Stomach (tissue), 9 donors: ENCODE measurements around the gene MDFIC. TPM values are rescaled to one million over a fixed set of nuclear protein-coding genes. Genes with fewer than 3 reads are reported as not detected.

ENCODE experiments used
- DNase-seq, 2 donors: peaks; one replicate each; pipeline versions ENCODE4 v3.0.0 to v3.0.0-alpha.2; 2013 to 2019
- H3K27ac ChIP-seq, 5 donors: fragments of 200-600 bp in 4 of 5; sonication (generic) in 4 of 5; one replicate each; pipeline ENCODE4 v1.5.1; 2013 to 2019; ENCODE audit warnings: mild to moderate bottlenecking in 1 of 5, moderate library complexity in 1 of 5
- H3K27me3 ChIP-seq, 3 donors: fragments of 200-600 bp; sonication (generic); one replicate each; pipeline ENCODE4 v1.5.1; 2017 to 2019; ENCODE audit warnings: mixed run types in 1 of 3
- H3K36me3 ChIP-seq, 4 donors: fragments of 200-600 bp; sonication (generic); 1 replicate in 3 of 4; 2 replicates in 1 of 4; pipeline ENCODE4 v1.5.1; 2016 to 2019
- H3K4me1 ChIP-seq, 4 donors: fragments of 200-600 bp; sonication (generic); one replicate each; pipeline ENCODE4 v1.5.1; 2016 to 2019
- H3K4me3 ChIP-seq, 4 donors: fragments of 200-600 bp; sonication (generic) in 3 of 4; one replicate each; pipeline ENCODE4 v1.5.1; 2016 to 2019; ENCODE audit warnings: mild to moderate bottlenecking in 1 of 4
- H3K9me3 ChIP-seq, 4 donors: fragments of 200-600 bp; sonication (generic); one replicate each; pipeline ENCODE4 v1.5.1; 2016 to 2019
- EP300 ChIP-seq: sonication (generic); formaldehyde crosslinking; IDR thresholded peaks from one replicate; pipeline ENCODE4 v1.6.1; 2017; ENCODE audit warnings: antibody characterized with exemption
- POLR2A ChIP-seq, 4 donors: fragments of 450-650 bp; IDR thresholded peaks; one replicate each; pipeline ENCODE4 v1.6.1; 2016; ENCODE audit warnings: antibody characterized with exemption in 4 of 4, control low read depth in 2 of 4, mild to moderate bottlenecking in 1 of 4, moderate library complexity in 1 of 4
- POLR2AphosphoS5 ChIP-seq, 3 donors: sonication (generic); formaldehyde crosslinking; IDR thresholded peaks; one replicate each; pipeline ENCODE4 v1.6.1; 2016; ENCODE audit warnings: antibody characterized with exemption in 3 of 3
- WGBS, 5 donors: extraction: QIAGEN DNeasy Blood & Tissue Kit in 3 of 5; methylation state at CpG; one replicate each; pipeline versions ENCODE4 v1.1.5 to v1.1.7; 2013 to 2018; 5-methylcytosine and 5-hydroxymethylcytosine counted together
- intact Hi-C: fragments of 100-400 bp; cut with DNase I; formaldehyde crosslinking; loops from one replicate; pipeline ENCODE4 v1.15.1; 2023; ENCODE audit warnings: low total_unique reads
- polyA plus RNA-seq, 3 donors: library from polyadenylated mRNA; stranded (reverse); fragments of 200-250 nt; gene quantifications; one replicate each; pipeline ENCODE4 v1.2.3, GENCODE V29; 2013
- total RNA-seq, 5 donors: library from RNA; depleted of rRNA; stranded (reverse); fragments of >200 nt; gene quantifications; one replicate each; pipeline versions ENCODE4 v1.1.0 to v1.2.3, GENCODE V29; 2014 to 2016
- TF ChIP-seq, protein P1 (sequence below), 7 experiments: fragments of 450-650 bp in 4 of 7; fragments of 200-600 bp in 3 of 7; sonication (generic) in 3 of 7; IDR thresholded peaks; one replicate each; pipeline ENCODE4 v1.5.1; 2016 to 2019; ENCODE audit warnings: antibody characterized with exemption in 7 of 7, control low read depth in 2 of 7, mild to moderate bottlenecking in 1 of 7
- donor health status: healthy with polysubstance abuse.
- donor health status: Bipolar disorder and iron deficiency.
- donor health status: healthy.

The MDFIC gene
- total and polyA plus RNA-seq, 8 donors, result 6.9 to 39.8 (median 8.6) TPM

DNA sequence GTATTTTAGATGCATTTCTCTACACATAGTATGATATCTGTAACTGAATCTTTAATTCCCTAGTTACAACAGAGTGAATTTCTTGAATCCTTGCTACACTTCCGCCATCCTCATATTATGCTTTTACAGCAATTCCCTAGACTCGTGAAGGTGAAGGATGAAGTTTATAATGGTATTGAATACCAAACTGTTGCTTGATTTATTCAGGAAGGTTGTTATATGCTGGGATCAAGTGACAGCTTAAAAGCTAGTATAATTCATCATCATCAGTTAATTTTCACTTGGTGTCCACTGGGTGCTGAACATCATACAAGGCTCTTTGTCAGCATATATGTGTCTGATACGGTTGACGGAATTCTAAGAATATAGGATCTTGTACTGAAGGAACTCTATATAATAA lies 47.2 kb downstream of the MDFIC start:
- no peaks in the 10 kb centered on the region for H3K9me3 ChIP-seq
- no peak for DNase-seq
- peaks cover 5 to 15% (median 8%) of the 10 kb centered on the region in 4 donors for H3K4me1 ChIP-seq
- TF ChIP-seq, protein P1, sequence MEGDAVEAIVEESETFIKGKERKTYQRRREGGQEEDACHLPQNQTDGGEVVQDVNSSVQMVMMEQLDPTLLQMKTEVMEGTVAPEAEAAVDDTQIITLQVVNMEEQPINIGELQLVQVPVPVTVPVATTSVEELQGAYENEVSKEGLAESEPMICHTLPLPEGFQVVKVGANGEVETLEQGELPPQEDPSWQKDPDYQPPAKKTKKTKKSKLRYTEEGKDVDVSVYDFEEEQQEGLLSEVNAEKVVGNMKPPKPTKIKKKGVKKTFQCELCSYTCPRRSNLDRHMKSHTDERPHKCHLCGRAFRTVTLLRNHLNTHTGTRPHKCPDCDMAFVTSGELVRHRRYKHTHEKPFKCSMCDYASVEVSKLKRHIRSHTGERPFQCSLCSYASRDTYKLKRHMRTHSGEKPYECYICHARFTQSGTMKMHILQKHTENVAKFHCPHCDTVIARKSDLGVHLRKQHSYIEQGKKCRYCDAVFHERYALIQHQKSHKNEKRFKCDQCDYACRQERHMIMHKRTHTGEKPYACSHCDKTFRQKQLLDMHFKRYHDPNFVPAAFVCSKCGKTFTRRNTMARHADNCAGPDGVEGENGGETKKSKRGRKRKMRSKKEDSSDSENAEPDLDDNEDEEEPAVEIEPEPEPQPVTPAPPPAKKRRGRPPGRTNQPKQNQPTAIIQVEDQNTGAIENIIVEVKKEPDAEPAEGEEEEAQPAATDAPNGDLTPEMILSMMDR (IDR thresholded peaks at IDR 0.05), result no peak
- TF ChIP-seq POLR2A (IDR thresholded peaks at IDR 0.05), result no peak
- no peak for TF ChIP-seq EP300
- TF ChIP-seq POLR2AphosphoS5 (IDR thresholded peaks at IDR 0.05), result no peak
- H3K36me3 ChIP-seq, result no peaks in the 10 kb centered on the region
- H3K4me3 ChIP-seq, result no peak overlapping the region
- intact Hi-C loops, result no loop called here
- WGBS, 5 donors, result 96 to 99% (median 97%) methylated on average over 4 of the region's 4 CpGs
- no peak overlapping the region for H3K27ac ChIP-seq
- no peaks in the 10 kb centered on the region for H3K27me3 ChIP-seq

DNA sequence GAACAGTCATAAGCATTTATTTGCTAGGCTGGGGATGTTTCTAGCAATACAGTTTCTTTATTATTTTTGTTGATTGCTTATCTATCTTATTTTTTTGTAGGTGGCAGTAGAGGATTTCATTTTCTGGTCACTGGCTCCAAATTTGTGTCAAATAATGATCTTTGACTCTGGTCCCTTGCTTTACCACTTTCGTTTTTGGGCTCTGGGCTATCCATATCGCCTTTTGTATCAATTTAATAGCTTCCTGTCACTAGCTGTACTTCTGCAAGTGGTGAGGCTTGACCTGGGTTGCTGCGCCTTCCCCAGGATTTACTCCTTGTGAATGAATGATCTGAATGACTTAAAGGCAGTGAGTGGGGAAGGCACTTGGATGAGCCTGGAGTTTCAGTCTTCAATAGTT lies 48.4 kb downstream of the MDFIC start:
- H3K27me3 ChIP-seq, result no peaks in the 10 kb centered on the region
- peaks cover 5 to 15% (median 8%) of the 10 kb centered on the region in 4 donors for H3K4me1 ChIP-seq
- WGBS, 5 donors, result 80 to 92% (median 86%) methylated on average over 3 of the region's 3 CpGs
- intact Hi-C loops, result no loop called here
- DNase-seq, result no peak
- H3K9me3 ChIP-seq, result no peaks in the 10 kb centered on the region
- H3K27ac ChIP-seq, result no peak overlapping the region
- no peaks in the 10 kb centered on the region for H3K36me3 ChIP-seq
- no peak overlapping the region for H3K4me3 ChIP-seq
- TF ChIP-seq EP300, result no peak
- TF ChIP-seq, protein P1 (IDR thresholded peaks at IDR 0.05), result no peak
- TF ChIP-seq POLR2A (IDR thresholded peaks at IDR 0.05), result no peak
- TF ChIP-seq POLR2AphosphoS5 (IDR thresholded peaks at IDR 0.05), result no peak

DNA sequence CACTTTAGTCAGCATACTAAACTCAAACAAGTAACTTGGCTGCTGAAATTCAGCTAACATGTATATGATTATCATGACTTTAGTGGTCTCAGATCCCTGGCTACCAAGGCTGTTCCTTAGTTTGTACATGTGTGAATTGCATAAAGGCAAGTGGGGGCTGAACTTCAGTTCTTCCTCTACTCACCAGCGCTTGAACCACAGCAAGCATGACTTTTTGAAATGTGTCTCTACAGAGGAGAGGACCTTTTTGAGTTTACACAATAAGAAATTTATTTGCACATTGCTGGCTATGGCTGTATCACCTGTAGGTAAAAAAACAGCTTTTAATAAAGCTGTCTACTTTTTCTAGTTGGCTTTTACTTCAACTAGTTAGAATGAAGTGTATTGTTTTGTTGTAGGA lies 48.8 kb downstream of the MDFIC start:
- TF ChIP-seq POLR2A (IDR thresholded peaks at IDR 0.05) (no peak), EP300 (no peak), POLR2AphosphoS5 (IDR thresholded peaks at IDR 0.05) (no peak)
- TF ChIP-seq, protein P1 (IDR thresholded peaks at IDR 0.05), result no peak
- WGBS, 5 donors, result 81 to 93% (median 91%) methylated on average over 1 of the region's 1 CpG
- Histone ChIP-seq H3K27me3 (no peaks in the 10 kb centered on the region), H3K9me3 (no peaks in the 10 kb centered on the region), H3K36me3 (no peaks in the 10 kb centered on the region), H3K4me3 (no peak overlapping the region), H3K4me1 (peaks cover 5 to 15% (median 8%) of the 10 kb centered on the region in 4 donors), H3K27ac (no peak overlapping the region)
- DNase-seq, result no peak
- intact Hi-C loops, result no loop called here

DNA sequence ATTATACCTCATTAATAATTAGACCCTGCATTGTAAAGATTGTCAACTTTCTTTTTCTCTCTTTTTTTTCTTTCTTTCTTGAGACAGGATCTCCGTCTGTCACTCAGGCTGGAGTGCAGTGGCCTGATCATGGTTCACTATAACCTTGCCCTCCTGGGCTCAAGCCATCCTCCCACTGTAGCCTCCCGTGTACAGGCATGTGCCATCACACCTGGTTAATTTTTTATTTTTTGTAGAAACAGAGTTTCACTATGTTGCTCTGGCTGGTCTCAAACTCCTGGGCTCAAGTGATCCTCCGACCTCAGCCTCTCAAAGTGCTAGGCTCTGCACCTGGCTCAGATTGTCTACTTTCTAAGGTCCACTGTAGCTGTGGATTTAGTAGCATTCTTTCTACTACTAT lies 50.7 kb downstream of the MDFIC start:
- TF ChIP-seq EP300 (no peak), POLR2A (IDR thresholded peaks at IDR 0.05) (no peak), POLR2AphosphoS5 (IDR thresholded peaks at IDR 0.05) (no peak)
- TF ChIP-seq, protein P1 (IDR thresholded peaks at IDR 0.05), result no peak
- Histone ChIP-seq H3K27ac (no peak overlapping the region), H3K9me3 (no peaks in the 10 kb centered on the region), H3K27me3 (no peaks in the 10 kb centered on the region), H3K4me3 (no peak overlapping the region), H3K4me1 (peaks cover 5 to 15% (median 8%) of the 10 kb centered on the region in 4 donors), H3K36me3 (no peaks in the 10 kb centered on the region)
- no peak for DNase-seq
- 88 to 95% (median 91%) methylated on average over 3 of the region's 3 CpGs for WGBS, 5 donors
- intact Hi-C loops, result no loop called here
